Panc1 (cell line): Measurements from ENCODE around the gene SAP30. TPM values are rescaled to one million over a fixed set of nuclear protein-coding genes. Genes with fewer than 3 reads are reported as not detected.

Experiments used
- ATAC-seq: fragments of 200-7000 bp; cut with Tn5 transposase; 2 replicates; pipeline ENCODE4 v1.9.1; 2020; ENCODE audit warnings: mild to moderate bottlenecking, moderate library complexity
- BruUV-seq: library from RNA; stranded (reverse); fragments of 400-500 nt; replicated peaks from 2 replicates; lab custom pipeline; 2021; lab: Mats Ljungman, UMichigan
- CTCF ChIA-PET: fragments of 300-600 bp; sonication (Branson Sonifier 250); formaldehyde crosslinking; loops from one replicate; lab custom pipeline; 2022; ENCODE audit warnings: antibody characterized with exemption; lab: Charles Lee
- POLR2A ChIA-PET: fragments of 300-600 bp; sonication (Branson Sonifier 250); formaldehyde crosslinking; loops from one replicate; lab custom pipeline; 2022; ENCODE audit warnings: antibody characterized with exemption; lab: Charles Lee
- DNase-seq: peaks from one replicate; pipeline ENCODE4 v3.0.0-alpha.2; 2010; ENCODE audit warnings: low read depth, low spot score
- H3K27ac ChIP-seq: 2 replicates; pipeline ENCODE4 v1.5.1; 2011; ENCODE audit warnings: mild to moderate bottlenecking, low read length, inconsistent platforms
- H3K27me3 ChIP-seq: fragments of 200-500 bp; sonication (Bioruptor generic); 2 replicates; pipeline ENCODE4 v1.6.0; 2014; ENCODE audit warnings: low read length, inconsistent platforms; ENCODE audit not compliant: control insufficient read depth, insufficient read depth
- H3K36me3 ChIP-seq: fragments of 200-500 bp; sonication (Bioruptor generic); 2 replicates; pipeline ENCODE4 v1.5.1; 2014; ENCODE audit warnings: inconsistent platforms, mild to moderate bottlenecking, low read length, moderate library complexity; ENCODE audit not compliant: control insufficient read depth, insufficient read depth
- H3K4me1 ChIP-seq: 2 replicates; pipeline ENCODE4 v1.5.1; 2011; ENCODE audit warnings: inconsistent platforms, mild to moderate bottlenecking, low read length, moderate library complexity; ENCODE audit not compliant: control insufficient read depth, insufficient read depth
- H3K4me3 ChIP-seq, 2 experiments: 2 replicates each; pipeline ENCODE4 v1.5.1; 2011 to 2012; ENCODE audit warnings: low read depth in 2 of 2, low read length in 2 of 2, mild to moderate bottlenecking in 2 of 2, inconsistent platforms in 1 of 2, moderate library complexity in 1 of 2
- H3K9me3 ChIP-seq: fragments of 200-500 bp; sonication (Bioruptor generic); 2 replicates; pipeline ENCODE4 v1.5.1; 2014; ENCODE audit warnings: low read depth, mild to moderate bottlenecking, inconsistent platforms, low read length, moderate library complexity; ENCODE audit not compliant: control insufficient read depth, insufficient read depth
- POLR2AphosphoS5 ChIP-seq: IDR thresholded peaks from 2 replicates; pipeline ENCODE4 v1.6.1; 2012; ENCODE audit warnings: mild to moderate bottlenecking, low read depth, low read length, moderate library complexity
- SIN3A ChIP-seq: IDR thresholded peaks from 2 replicates; pipeline ENCODE4 v1.6.1; 2012; ENCODE audit warnings: low read depth, mild to moderate bottlenecking, low read length, moderate library complexity, borderline replicate concordance; ENCODE audit not compliant: insufficient read depth
- TCF7L2 ChIP-seq: IDR thresholded peaks from 2 replicates; pipeline ENCODE4 v1.6.1; 2011; ENCODE audit warnings: mild to moderate bottlenecking, low read depth, low read length, inconsistent platforms
- in situ Hi-C: cut with HindIII; loops from 2 replicates; pipeline ENCODE4 v1.10.0; 2016; ENCODE audit warnings: low sequenced_read_pairs, low pct_unique_long_range_greater_than_20kb
- intact Hi-C: fragments of 100-400 bp; cut with micrococcal nuclease; formaldehyde crosslinking; loops from one replicate; pipeline ENCODE4 v1.10.0; 2022; ENCODE audit not compliant: unreplicated experiment
- total RNA-seq: library from RNA; stranded (reverse); gene quantifications from one replicate; pipeline ENCODE4 v1.2.1, GENCODE V29; 2021; ENCODE audit not compliant: unreplicated experiment
- TF ChIP-seq, protein P1 (sequence below), 2 experiments: IDR thresholded peaks; 2 replicates each; pipeline ENCODE4 v1.6.1; 2011 to 2012; ENCODE audit warnings: low read depth in 2 of 2, control low read depth in 1 of 2, low read length in 1 of 2, mild to moderate bottlenecking in 1 of 2, moderate library complexity in 1 of 2; ENCODE audit not compliant: insufficient read depth in 1 of 2
- TF ChIP-seq, protein P2 (sequence below): fragments of 450-650 bp; IDR thresholded peaks from 2 replicates; pipeline ENCODE4 v1.5.1; 2017; ENCODE audit warnings: mild to moderate bottlenecking

The SAP30 gene
- total RNA-seq, 1 experiment from 2014 or later, result 23.4 TPM

DNA sequence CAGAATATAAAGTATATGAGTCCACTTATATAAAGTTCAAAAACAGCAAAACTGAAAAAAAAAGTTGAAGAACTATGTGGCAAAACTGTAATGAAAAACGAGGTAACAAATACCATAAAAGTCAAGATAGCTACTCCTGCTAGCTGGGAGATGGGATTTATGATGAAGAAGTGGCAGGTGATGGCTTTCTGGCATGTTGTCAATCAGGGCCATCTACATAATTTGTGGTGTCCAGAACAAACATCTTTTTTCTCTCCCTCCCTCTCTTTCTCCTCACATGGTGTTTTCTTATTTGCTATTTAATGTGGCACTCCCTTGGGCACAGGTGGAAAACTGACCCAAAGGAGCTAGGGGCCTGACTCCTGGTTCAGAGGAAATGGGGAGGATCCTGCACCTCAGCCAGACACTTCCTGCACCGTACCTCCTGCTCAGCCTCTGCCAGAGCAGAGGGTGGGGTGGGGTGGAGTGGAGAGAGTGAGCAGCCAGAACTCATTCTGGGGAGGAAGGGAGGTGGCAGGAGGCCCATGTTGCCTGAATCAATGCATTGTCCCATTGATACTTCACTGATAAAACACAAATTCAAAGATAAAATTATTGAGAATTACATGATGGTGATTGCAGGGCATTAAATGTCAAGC lies 5.3 kb upstream of the SAP30 start:
- intact Hi-C loops, result loop anchor here (5.0 kb wide), 1 partner anchor 33 kb away; the partner anchor contains the start of gene HMGB2
- Histone ChIP-seq H3K27me3 (no peaks in the 10 kb centered on the region), H3K27ac (no peak overlapping the region), H3K36me3 (no peaks in the 10 kb centered on the region; the same call in 1 of the 2 replicates), H3K4me1 (no peaks in the 10 kb centered on the region), H3K9me3 (no peaks in the 10 kb centered on the region), H3K4me3 (no peak overlapping the region)
- TF ChIP-seq TCF7L2 (no peak), POLR2AphosphoS5 (no peak), SIN3A (no peak)
- TF ChIP-seq, protein P1, sequence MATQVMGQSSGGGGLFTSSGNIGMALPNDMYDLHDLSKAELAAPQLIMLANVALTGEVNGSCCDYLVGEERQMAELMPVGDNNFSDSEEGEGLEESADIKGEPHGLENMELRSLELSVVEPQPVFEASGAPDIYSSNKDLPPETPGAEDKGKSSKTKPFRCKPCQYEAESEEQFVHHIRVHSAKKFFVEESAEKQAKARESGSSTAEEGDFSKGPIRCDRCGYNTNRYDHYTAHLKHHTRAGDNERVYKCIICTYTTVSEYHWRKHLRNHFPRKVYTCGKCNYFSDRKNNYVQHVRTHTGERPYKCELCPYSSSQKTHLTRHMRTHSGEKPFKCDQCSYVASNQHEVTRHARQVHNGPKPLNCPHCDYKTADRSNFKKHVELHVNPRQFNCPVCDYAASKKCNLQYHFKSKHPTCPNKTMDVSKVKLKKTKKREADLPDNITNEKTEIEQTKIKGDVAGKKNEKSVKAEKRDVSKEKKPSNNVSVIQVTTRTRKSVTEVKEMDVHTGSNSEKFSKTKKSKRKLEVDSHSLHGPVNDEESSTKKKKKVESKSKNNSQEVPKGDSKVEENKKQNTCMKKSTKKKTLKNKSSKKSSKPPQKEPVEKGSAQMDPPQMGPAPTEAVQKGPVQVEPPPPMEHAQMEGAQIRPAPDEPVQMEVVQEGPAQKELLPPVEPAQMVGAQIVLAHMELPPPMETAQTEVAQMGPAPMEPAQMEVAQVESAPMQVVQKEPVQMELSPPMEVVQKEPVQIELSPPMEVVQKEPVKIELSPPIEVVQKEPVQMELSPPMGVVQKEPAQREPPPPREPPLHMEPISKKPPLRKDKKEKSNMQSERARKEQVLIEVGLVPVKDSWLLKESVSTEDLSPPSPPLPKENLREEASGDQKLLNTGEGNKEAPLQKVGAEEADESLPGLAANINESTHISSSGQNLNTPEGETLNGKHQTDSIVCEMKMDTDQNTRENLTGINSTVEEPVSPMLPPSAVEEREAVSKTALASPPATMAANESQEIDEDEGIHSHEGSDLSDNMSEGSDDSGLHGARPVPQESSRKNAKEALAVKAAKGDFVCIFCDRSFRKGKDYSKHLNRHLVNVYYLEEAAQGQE (IDR thresholded peaks at IDR 0.05; ENCODE audit: insufficient read depth in 1 of 2, low read depth in 2 of 2, low read length in 1 of 2), result no peak
- TF ChIP-seq, protein P2, sequence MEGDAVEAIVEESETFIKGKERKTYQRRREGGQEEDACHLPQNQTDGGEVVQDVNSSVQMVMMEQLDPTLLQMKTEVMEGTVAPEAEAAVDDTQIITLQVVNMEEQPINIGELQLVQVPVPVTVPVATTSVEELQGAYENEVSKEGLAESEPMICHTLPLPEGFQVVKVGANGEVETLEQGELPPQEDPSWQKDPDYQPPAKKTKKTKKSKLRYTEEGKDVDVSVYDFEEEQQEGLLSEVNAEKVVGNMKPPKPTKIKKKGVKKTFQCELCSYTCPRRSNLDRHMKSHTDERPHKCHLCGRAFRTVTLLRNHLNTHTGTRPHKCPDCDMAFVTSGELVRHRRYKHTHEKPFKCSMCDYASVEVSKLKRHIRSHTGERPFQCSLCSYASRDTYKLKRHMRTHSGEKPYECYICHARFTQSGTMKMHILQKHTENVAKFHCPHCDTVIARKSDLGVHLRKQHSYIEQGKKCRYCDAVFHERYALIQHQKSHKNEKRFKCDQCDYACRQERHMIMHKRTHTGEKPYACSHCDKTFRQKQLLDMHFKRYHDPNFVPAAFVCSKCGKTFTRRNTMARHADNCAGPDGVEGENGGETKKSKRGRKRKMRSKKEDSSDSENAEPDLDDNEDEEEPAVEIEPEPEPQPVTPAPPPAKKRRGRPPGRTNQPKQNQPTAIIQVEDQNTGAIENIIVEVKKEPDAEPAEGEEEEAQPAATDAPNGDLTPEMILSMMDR, result no peak
- in situ Hi-C loops, result no loop called here
- no TSS peak for BruUV-seq
- no peak for DNase-seq
- CTCF ChIA-PET, result no interaction called here
- POLR2A ChIA-PET, result no interaction called here
- no peak for ATAC-seq

DNA sequence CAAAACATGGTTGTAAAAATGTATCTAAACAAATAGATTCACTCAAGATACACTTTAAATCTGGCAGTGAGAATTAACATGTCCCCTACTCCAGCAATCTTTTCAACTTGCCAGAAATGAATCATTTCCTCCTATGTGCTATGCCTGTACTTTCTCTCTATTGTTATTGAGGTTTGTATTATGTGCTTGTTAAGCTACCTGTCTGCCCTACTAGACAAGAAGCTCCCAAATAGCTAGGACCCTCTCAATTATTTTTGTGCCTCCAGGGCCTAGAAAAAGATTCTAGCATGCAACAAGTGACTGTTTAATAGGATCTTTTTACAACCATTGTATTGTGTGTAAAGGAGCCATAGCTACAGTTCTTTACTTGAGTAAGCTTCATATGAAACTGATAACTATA lies 3.5 kb upstream of the SAP30 start:
- Histone ChIP-seq H3K27me3 (no peaks in the 10 kb centered on the region), H3K4me1 (no peaks in the 10 kb centered on the region), H3K9me3 (no peaks in the 10 kb centered on the region), H3K36me3 (peaks cover 3% of the 10 kb centered on the region; the same call in 1 of the 2 replicates), H3K27ac (no peak overlapping the region), H3K4me3 (no peak overlapping the region)
- BruUV-seq, result no TSS peak
- ChIA-PET CTCF (no interaction called here), POLR2A (interaction anchor here (0.8 kb wide), 2 partner anchors 32 to 182 kb away, joined by 3 to 9 read pairs; no protein-coding TSS in a partner anchor)
- TF ChIP-seq, protein P1 (IDR thresholded peaks at IDR 0.05; ENCODE audit: insufficient read depth in 1 of 2, low read depth in 2 of 2, low read length in 1 of 2), result no peak
- TF ChIP-seq TCF7L2 (no peak), SIN3A (no peak), POLR2AphosphoS5 (no peak)
- TF ChIP-seq, protein P2, result no peak
- in situ Hi-C loops, result no loop called here
- ATAC-seq, result no peak
- intact Hi-C loops, result loop anchor here (5.0 kb wide), 1 partner anchor 35 kb away; the partner anchor contains the start of gene HMGB2
- DNase-seq, result no peak
